Pancreas (tissue), 10 donors: ENCODE data around the gene PHF24. TPM values are rescaled to one million over a fixed set of nuclear protein-coding genes. Genes with fewer than 3 reads are reported as not detected.
A peak's percentile ranks its signal among the peaks of the same experiment; 100 is the strongest.

Experiments
- ATAC-seq, 4 donors: fragments of 200-7000 bp; cut with Tn5 transposase; one replicate each; pipeline versions ENCODE4 v1.8.0 to v1.9.1; 2020; ENCODE audit warnings: mild to moderate bottlenecking in 4 of 4, moderate library complexity in 4 of 4
- DNase-seq, 6 donors: peaks; one replicate each; pipeline ENCODE4 v3.0.0-alpha.2; 2020
- FAIRE-seq: peaks from 2 replicates; lab custom pipeline; 2012; peaks lifted over from hg19 to GRCh38; lab: Jason Lieb, UNC
- H3K27ac ChIP-seq, 4 donors: fragments of 200-600 bp; sonication (generic); 1 replicate in 3 of 4; 2 replicates in 1 of 4; pipeline versions ENCODE4 v1.5.0 to v1.8.0; 2020
- H3K27me3 ChIP-seq, 4 donors: fragments of 200-600 bp; one replicate each; pipeline ENCODE4 v1.8.0; 2021
- H3K36me3 ChIP-seq, 3 donors: fragments of 200-600 bp; sonication (generic) in 1 of 3; one replicate each; pipeline versions ENCODE4 v1.5.0 to v1.8.0; 2020 to 2021
- H3K4me1 ChIP-seq, 3 donors: fragments of 200-600 bp; one replicate each; pipeline ENCODE4 v1.8.0; 2021
- H3K4me3 ChIP-seq, 4 donors: fragments of 200-600 bp; sonication (generic) in 2 of 4; one replicate each; pipeline versions ENCODE4 v1.5.0 to v1.8.0; 2020 to 2021
- H3K9me3 ChIP-seq, 4 donors: fragments of 200-600 bp; one replicate each; pipeline ENCODE4 v1.8.0; 2021
- CTCF ChIP-seq, 4 donors: fragments of 200-600 bp; sonication (generic) in 3 of 4; IDR thresholded peaks; one replicate each; pipeline versions ENCODE4 v1.5.0 to v1.8.0; 2021; ENCODE audit warnings: antibody characterized with exemption in 4 of 4
- WGBS, 2 donors: extraction: QIAGEN DNeasy Blood & Tissue Kit; methylation state at CpG; one replicate each; pipeline ENCODE4 v1.1.7; 2013; 5-methylcytosine and 5-hydroxymethylcytosine counted together
- intact Hi-C, 3 donors: fragments of 100-400 bp; cut with DNase I; formaldehyde crosslinking; loops; one replicate each; pipeline versions ENCODE4 v1.11.1 to v1.14.2; 2022
- polyA plus RNA-seq, 2 donors: library from polyadenylated mRNA; stranded (reverse); fragments of 200-250 nt; gene quantifications; one replicate each; pipeline ENCODE4 v1.2.3, GENCODE V29; 2013
- total RNA-seq, 6 donors: library from RNA; stranded (reverse); fragmentation: NEBNext Ultra II Directional in 4 of 6; extraction: Animal tissue kit (Norgen Biotek cat#: 25700) in 4 of 6; gene quantifications; one replicate each; pipeline versions ENCODE4 v1.2.1 to v1.2.4, GENCODE V29; 2021 to 2023
- donor health status: healthy with polysubstance abuse.
- donor health status: DM: no; HTN: no; CAD: no; lungs with moderate emphysema.
- donor health status: DM: no; HTN: no; CAD: no.
- donor health status: control.
- donor health status: control.
- donor health status: Bipolar disorder and iron deficiency.
- donor health status: DM: yes; HTN: yes; CAD: no.
- donor health status: DM: no; HTN: no; CAD: no.
- donor health status: DM: no; HTN: no; CAD: no.
- donor health status: DM: yes; HTN: yes; CAD: no.

The PHF24 gene
- total and polyA plus RNA-seq, 8 donors, result 0.03 to 0.32 (median 0.09) TPM

GRCh38 chr9:34982361-34982760 lies 24.3 kb downstream of the PHF24 start:
- no peaks in the 10 kb centered on the region for H3K4me1 ChIP-seq
- no peak for ATAC-seq
- no peaks in the 10 kb centered on the region for H3K36me3 ChIP-seq
- no peak overlapping the region for H3K4me3 ChIP-seq
- H3K27ac ChIP-seq, result no peak overlapping the region
- H3K9me3 ChIP-seq, result no peaks in the 10 kb centered on the region
- TF ChIP-seq CTCF (IDR thresholded peaks at IDR 0.05), result no peak
- H3K27me3 ChIP-seq, result no peaks in the 10 kb centered on the region
- WGBS, 2 donors, result 71 to 85% methylated on average over 7 of the region's 7 CpGs
- no peak for DNase-seq
- intact Hi-C loops, result loop anchor here in 1 of 3 donors (5.0 kb wide), 1 partner anchor 90 kb away; no protein-coding TSS in a partner anchor
- no peak for FAIRE-seq

GRCh38 chr9:34983209-34983608 lies 25.1 kb downstream of the PHF24 start:
- DNase-seq (no peak), FAIRE-seq (no peak), ATAC-seq (no peak)
- no peaks in the 10 kb centered on the region for H3K27me3 ChIP-seq
- 89 to 92% methylated on average over 2 of the region's 2 CpGs for WGBS, 2 donors
- H3K9me3 ChIP-seq, result no peaks in the 10 kb centered on the region
- no peaks in the 10 kb centered on the region for H3K4me1 ChIP-seq
- intact Hi-C loops, result loop anchor here in 1 of 3 donors (5.0 kb wide), 1 partner anchor 91 kb away; no protein-coding TSS in a partner anchor
- TF ChIP-seq CTCF (IDR thresholded peaks at IDR 0.05), result no peak
- no peaks in the 10 kb centered on the region for H3K36me3 ChIP-seq
- no peak overlapping the region for H3K4me3 ChIP-seq
- no peak overlapping the region for H3K27ac ChIP-seq

- no peaks in the 10 kb centered on the region for H3K4me1 ChIP-seq
- H3K4me3 ChIP-seq, result no peak overlapping the region
- FAIRE-seq (no peak), DNase-seq (no peak), ATAC-seq (peak in 1 of 4 donors; percentile 19)
- no peaks in the 10 kb centered on the region for H3K36me3 ChIP-seq
- H3K27me3 ChIP-seq, result no peaks in the 10 kb centered on the region
- H3K27ac ChIP-seq, result no peak overlapping the region
- intact Hi-C loops, result loop anchor here in 1 of 3 donors (5.0 kb wide), 1 partner anchor 92 kb away; no protein-coding TSS in a partner anchor
- no peaks in the 10 kb centered on the region for H3K9me3 ChIP-seq
- TF ChIP-seq CTCF (IDR thresholded peaks at IDR 0.05), result no peak
- WGBS, 2 donors, result 8% methylated on average over 1 of the region's 1 CpG
Measured at GRCh38 chr9:34984049-34984448, 26.0 kb downstream of the PHF24 start.

- no peaks in the 10 kb centered on the region for H3K4me1 ChIP-seq
- no peaks in the 10 kb centered on the region for H3K27me3 ChIP-seq
- FAIRE-seq, result no peak
- no peak for ATAC-seq
- TF ChIP-seq CTCF (IDR thresholded peaks at IDR 0.05), result peak; percentile 63 to 78 (median 73)
- H3K27ac ChIP-seq, result no peak overlapping the region
- peak in 4 of 6 donors; percentile 37 to 78 (median 58) for DNase-seq
- no peaks in the 10 kb centered on the region for H3K36me3 ChIP-seq
- no peak overlapping the region for H3K4me3 ChIP-seq
- no peaks in the 10 kb centered on the region for H3K9me3 ChIP-seq
- WGBS, 2 donors, result 13 to 14% methylated on average over 7 of the region's 7 CpGs
- intact Hi-C loops, result no loop called here
Measured at GRCh38 chr9:34985311-34985899, 27.3 kb downstream of the PHF24 start.

GRCh38 chr9:34986540-34987047 lies 28.5 kb downstream of the PHF24 start:
- no peaks in the 10 kb centered on the region for H3K27me3 ChIP-seq
- WGBS, 2 donors, result 37 to 63% methylated on average over 9 of the region's 9 CpGs
- ATAC-seq, result no peak
- no peak for TF ChIP-seq CTCF (IDR thresholded peaks at IDR 0.05)
- no peaks in the 10 kb centered on the region for H3K36me3 ChIP-seq
- no peak overlapping the region for H3K27ac ChIP-seq
- H3K4me1 ChIP-seq, result no peaks in the 10 kb centered on the region
- intact Hi-C loops, result no loop called here
- H3K9me3 ChIP-seq, result no peaks in the 10 kb centered on the region
- H3K4me3 ChIP-seq, result no peak overlapping the region
- DNase-seq, result no peak
- no peak for FAIRE-seq
